Measurements from ENCODE around the gene ZNFX1. TPM values are rescaled to one million over a fixed set of nuclear protein-coding genes. Genes with fewer than 3 reads are reported as not detected.

ZNFX1 gene
- total RNA-seq, 2 experiments from 2014 or later = 50.6 to 51.6 TPM

GRCh38 chr20:49287555-49288249, 9.8 kb upstream of the ZNFX1 start:
- Mint-ChIP-seq H3K4me3 (no peak overlapping the region), H3K27ac (peak overlapping the region; percentile 17), H3K36me3 (ENCODE audit: low read depth) (peaks cover 99% of the 10 kb centered on the region), H3K9me3 (peaks cover 29% of the 10 kb centered on the region), H3K4me1 (ENCODE audit: low read depth) (peaks cover 22% of the 10 kb centered on the region), H3K27me3 (no peaks in the 10 kb centered on the region)
- Histone ChIP-seq H3K9me3 (ENCODE audit: control insufficient read depth in 1 of 2, insufficient read depth in 1 of 2, low read length in 2 of 2) (peaks cover 37 to 60% of the 10 kb centered on the region in 2 experiments), H3K4me3 (ENCODE audit: low read length) (no peak overlapping the region), H3K4me1 (ENCODE audit: insufficient read depth, low read length) (peaks cover 11% of the 10 kb centered on the region), H3K27ac (ENCODE audit: low read depth in 1 of 2, low read length in 2 of 2) (no peak overlapping the region), H3K36me3 (ENCODE audit: insufficient read depth, low read length) (peaks cover 91% of the 10 kb centered on the region), H3K27me3 (ENCODE audit: control insufficient read depth in 1 of 2, insufficient read depth in 2 of 2, low read length in 2 of 2) (no peaks in the 10 kb centered on the region)
- POLR2A ChIA-PET = interaction anchor here (0.6 to 2.8 kb wide), 5 partner anchors 9 to 1896 kb away, joined by 3 to 15 read pairs (median 4); partner anchors contain the start of gene ZNFX1
- intact Hi-C loops (cut with DNase I, micrococcal nuclease) = no loop called here
- CTCF ChIA-PET = no interaction called here
- ATAC-seq (ENCODE audit: poor library complexity) (no peak), DNase-seq (no peak)
- TF ChIP-seq CTCF (IDR thresholded peaks at IDR 0.05) = no peak

- H3K9me3 ChIP-seq (ENCODE audit: control insufficient read depth in 1 of 2, insufficient read depth in 1 of 2, low read length in 2 of 2) = peaks cover 38 to 68% of the 10 kb centered on the region in 2 experiments
- Mint-ChIP-seq H3K36me3 (ENCODE audit: low read depth) (peaks cover 100% of the 10 kb centered on the region), H3K4me1 (ENCODE audit: low read depth) (peaks cover 29% of the 10 kb centered on the region), H3K4me3 (no peak overlapping the region), H3K9me3 (peaks cover 31% of the 10 kb centered on the region), H3K27ac (peak overlapping the region; percentile 17), H3K27me3 (no peaks in the 10 kb centered on the region)
- H3K4me3 ChIP-seq (ENCODE audit: low read length) = no peak overlapping the region
- ATAC-seq (ENCODE audit: poor library complexity) (no peak), DNase-seq (no peak)
- no peaks in the 10 kb centered on the region for H3K27me3 ChIP-seq (ENCODE audit: control insufficient read depth in 1 of 2, insufficient read depth in 2 of 2, low read length in 2 of 2)
- POLR2A ChIA-PET = interaction anchor here (0.7 to 2.8 kb wide), 3 partner anchors 8 to 1875 kb away, joined by 3 to 15 read pairs (median 4); partner anchors contain the start of gene ZNFX1
- peaks cover 95% of the 10 kb centered on the region for H3K36me3 ChIP-seq (ENCODE audit: insufficient read depth, low read length)
- intact Hi-C loops (cut with DNase I, micrococcal nuclease) = no loop called here
- H3K27ac ChIP-seq (ENCODE audit: low read depth in 1 of 2, low read length in 2 of 2) = no peak overlapping the region
- CTCF ChIA-PET = no interaction called here
- peaks cover 19% of the 10 kb centered on the region for H3K4me1 ChIP-seq (ENCODE audit: insufficient read depth, low read length)
- TF ChIP-seq CTCF (IDR thresholded peaks at IDR 0.05) = no peak
Measured at GRCh38 chr20:49286689-49287551, 9.1 kb upstream of the ZNFX1 start.

- H3K27ac Mint-ChIP-seq = no peak overlapping the region
- Histone ChIP-seq H3K36me3 (ENCODE audit: insufficient read depth, low read length) (peaks cover 99% of the 10 kb centered on the region), H3K27ac (ENCODE audit: low read depth in 1 of 2, low read length in 2 of 2) (no peak overlapping the region), H3K27me3 (ENCODE audit: control insufficient read depth in 1 of 2, insufficient read depth in 2 of 2, low read length in 2 of 2) (no peaks in the 10 kb centered on the region), H3K4me3 (ENCODE audit: low read length) (no peak overlapping the region), H3K9me3 (ENCODE audit: control insufficient read depth in 1 of 2, insufficient read depth in 1 of 2, low read length in 2 of 2) (peaks cover 36 to 78% of the 10 kb centered on the region in 2 experiments), H3K4me1 (ENCODE audit: insufficient read depth, low read length) (peaks cover 24% of the 10 kb centered on the region)
- H3K27me3 Mint-ChIP-seq = no peaks in the 10 kb centered on the region
- peaks cover 39% of the 10 kb centered on the region for H3K4me1 Mint-ChIP-seq (ENCODE audit: low read depth)
- intact Hi-C loops (cut with DNase I, micrococcal nuclease) = no loop called here
- CTCF ChIA-PET = no interaction called here
- H3K36me3 Mint-ChIP-seq (ENCODE audit: low read depth) = peaks cover 100% of the 10 kb centered on the region
- peaks cover 36% of the 10 kb centered on the region for H3K9me3 Mint-ChIP-seq
- DNase-seq = no peak
- POLR2A ChIA-PET = no interaction called here
- ATAC-seq (ENCODE audit: poor library complexity) = no peak
- no peak for TF ChIP-seq CTCF (IDR thresholded peaks at IDR 0.05)
- H3K4me3 Mint-ChIP-seq = no peak overlapping the region
Measured at GRCh38 chr20:49285813-49286494, 8.1 kb upstream of the ZNFX1 start.

All from CD4-positive, alpha-beta T cell (primary cell).